T-helper 17 cell (primary cell): ENCODE measurements around the gene CST8. TPM values are rescaled to one million over a fixed set of nuclear protein-coding genes. Genes with fewer than 3 reads are reported as not detected.

Source experiments
- ATAC-seq: fragments of 150-1000 bp; cut with Tn5 transposase; 2 replicates; pipeline ENCODE4 v1.10.0; 2021; ENCODE audit warnings: mild to moderate bottlenecking, moderate library complexity
- DNase-seq, 3 donors: peaks; one replicate each; pipeline versions ENCODE4 v3.0.0 to v3.0.0-alpha.2; 2020 to 2021
- H3K9me3 ChIP-seq: one replicate; pipeline ENCODE4 v1.7.0; 2013; ENCODE audit warnings: low read length, mild to moderate bottlenecking; ENCODE audit not compliant: control insufficient read depth, poor library complexity, severe bottlenecking
- H3K27ac Mint-ChIP-seq: one replicate; pipeline ENCODE4 v1.8.0; 2022; ENCODE audit warnings: mild to moderate bottlenecking, moderate library complexity, mixed read lengths
- H3K27me3 Mint-ChIP-seq: one replicate; pipeline ENCODE4 v1.8.0; 2022; ENCODE audit warnings: mixed read lengths
- H3K36me3 Mint-ChIP-seq: one replicate; pipeline ENCODE4 v1.8.0; 2022; ENCODE audit warnings: low read depth, mixed read lengths
- H3K4me1 Mint-ChIP-seq: one replicate; pipeline ENCODE4 v1.8.0; 2022; ENCODE audit warnings: mild to moderate bottlenecking, mixed read lengths
- H3K4me3 Mint-ChIP-seq: one replicate; pipeline ENCODE4 v1.8.0; 2022; ENCODE audit warnings: mild to moderate bottlenecking, moderate library complexity, mixed read lengths
- total RNA-seq, 4 donors: library from RNA in 2 of 4; stranded (reverse) in 2 of 4; gene quantifications; one replicate each; pipeline ENCODE4 v1.2.3 and lab custom pipeline; 2022 to 2026

CST8 gene
- total RNA-seq, 2 donors from 2014 or later: not detected

GRCh38 chr20:23488470-23488869 is 2.4 kb upstream of the CST8 start:
- Mint-ChIP-seq H3K4me1 (no peaks in the 10 kb centered on the region), H3K4me3 (no peak overlapping the region), H3K27ac (no peak overlapping the region), H3K36me3 (no peaks in the 10 kb centered on the region), H3K27me3 (peaks cover 4% of the 10 kb centered on the region)
- no peak for DNase-seq
- H3K9me3 ChIP-seq: no peaks in the 10 kb centered on the region
- ATAC-seq: no peak

DNA sequence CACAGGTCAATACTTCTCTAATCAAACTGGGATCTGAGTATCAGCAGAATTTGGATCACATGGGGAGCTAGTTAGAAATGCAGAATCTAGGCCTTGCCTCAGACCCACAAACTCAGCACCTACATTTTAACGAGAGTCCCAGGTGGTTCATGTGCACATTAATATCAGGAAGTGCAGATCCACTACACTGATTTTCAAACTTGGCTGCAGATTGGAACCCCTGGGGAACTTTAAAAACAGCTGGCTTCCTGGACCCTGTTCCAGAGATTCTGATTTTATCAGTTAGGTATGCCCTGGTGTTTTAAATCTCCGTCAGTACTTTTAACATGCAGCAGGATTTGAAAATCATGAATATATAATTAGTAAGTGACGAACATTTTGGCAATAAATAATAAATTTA is 1.9 kb upstream of the CST8 start:
- Mint-ChIP-seq H3K36me3 (no peaks in the 10 kb centered on the region), H3K4me1 (no peaks in the 10 kb centered on the region), H3K27me3 (peaks cover 3% of the 10 kb centered on the region), H3K4me3 (no peak overlapping the region), H3K27ac (no peak overlapping the region)
- H3K9me3 ChIP-seq: no peaks in the 10 kb centered on the region
- ATAC-seq: no peak
- DNase-seq: no peak

GRCh38 chr20:23492292-23492691 is 1.4 kb downstream of the CST8 start:
- Mint-ChIP-seq H3K27ac (no peak overlapping the region), H3K27me3 (no peaks in the 10 kb centered on the region), H3K4me1 (no peaks in the 10 kb centered on the region), H3K36me3 (no peaks in the 10 kb centered on the region), H3K4me3 (no peak overlapping the region)
- H3K9me3 ChIP-seq: no peaks in the 10 kb centered on the region
- DNase-seq (no peak), ATAC-seq (no peak)

DNA sequence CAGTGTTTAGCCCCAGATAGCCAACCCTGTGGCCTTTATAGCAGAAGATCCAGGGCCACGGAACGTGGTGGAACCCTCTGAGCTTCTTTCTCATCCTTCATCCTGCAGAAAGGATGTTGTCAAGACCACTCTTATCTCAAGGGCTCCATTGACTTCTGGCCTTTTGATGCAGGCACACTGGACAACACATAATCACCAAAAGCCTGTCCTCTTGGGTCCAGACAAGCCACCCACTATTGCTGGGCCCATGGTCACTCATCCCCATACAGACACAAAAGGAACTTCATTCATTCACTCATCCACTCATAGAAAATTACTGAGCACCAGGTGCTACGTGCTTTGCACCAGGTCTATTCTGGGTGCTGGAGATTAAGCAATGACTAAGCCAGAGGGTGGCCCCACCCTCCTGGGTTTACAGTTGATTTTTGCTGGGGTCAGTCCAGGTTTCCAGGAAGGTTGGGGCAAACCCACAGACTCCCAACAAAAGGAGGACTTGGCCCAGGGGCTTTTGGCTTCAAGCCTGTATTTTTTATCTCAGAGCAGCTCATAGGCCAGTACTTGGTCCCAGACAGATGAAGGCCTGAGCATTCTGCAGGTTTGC is 2.4 kb downstream of the CST8 start:
- Mint-ChIP-seq H3K27ac (no peak overlapping the region), H3K27me3 (no peaks in the 10 kb centered on the region), H3K36me3 (no peaks in the 10 kb centered on the region), H3K4me1 (no peaks in the 10 kb centered on the region), H3K4me3 (no peak overlapping the region)
- H3K9me3 ChIP-seq: no peaks in the 10 kb centered on the region
- ATAC-seq: no peak
- DNase-seq: no peak

DNA sequence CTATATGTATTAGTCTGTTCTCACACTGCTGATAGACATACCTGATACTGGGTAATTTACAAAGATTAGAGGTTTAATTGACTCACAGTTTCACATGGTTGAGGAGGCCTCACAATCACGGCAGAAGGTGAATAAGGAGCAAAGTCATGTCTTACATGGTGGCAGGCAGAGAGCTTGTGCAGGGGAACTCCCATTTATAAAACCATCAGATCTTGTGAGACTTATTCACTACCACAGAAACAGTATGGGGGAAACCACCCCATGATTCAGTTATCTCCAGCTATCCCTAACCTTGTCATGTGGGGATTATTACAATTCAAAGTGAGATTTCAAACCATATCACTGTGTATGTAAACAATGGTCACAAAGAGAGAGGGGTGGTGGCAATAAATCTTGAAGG is 6.6 kb downstream of the CST8 start:
- Mint-ChIP-seq H3K27me3 (peaks cover 24% of the 10 kb centered on the region), H3K36me3 (no peaks in the 10 kb centered on the region), H3K4me3 (no peak overlapping the region), H3K4me1 (no peaks in the 10 kb centered on the region), H3K27ac (no peak overlapping the region)
- DNase-seq (no peak), ATAC-seq (no peak)
- no peaks in the 10 kb centered on the region for H3K9me3 ChIP-seq

DNA sequence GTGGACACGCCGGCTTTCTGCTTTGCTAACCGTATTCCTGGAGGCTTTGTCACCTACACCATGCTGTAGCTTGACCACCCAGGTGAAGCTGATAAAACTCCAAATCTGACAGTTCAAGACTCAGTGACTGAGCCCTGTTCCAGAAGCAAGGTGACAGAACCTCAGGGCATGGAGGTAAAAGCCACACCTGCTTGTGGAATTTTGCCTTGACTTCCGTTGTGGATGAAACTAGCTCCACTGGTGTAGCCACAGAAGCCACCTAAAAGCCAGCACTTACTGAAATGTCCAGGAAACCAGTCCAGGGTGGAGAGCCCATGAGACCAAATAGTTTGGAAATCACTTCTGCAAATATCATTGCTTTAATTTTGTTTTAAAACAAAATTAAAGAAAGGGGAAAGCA is 11.0 kb downstream of the CST8 start:
- no peaks in the 10 kb centered on the region for H3K9me3 ChIP-seq
- Mint-ChIP-seq H3K27me3 (peaks cover 24% of the 10 kb centered on the region), H3K36me3 (no peaks in the 10 kb centered on the region), H3K4me1 (no peaks in the 10 kb centered on the region), H3K27ac (no peak overlapping the region), H3K4me3 (no peak overlapping the region)
- no peak for ATAC-seq
- DNase-seq: no peak

DNA sequence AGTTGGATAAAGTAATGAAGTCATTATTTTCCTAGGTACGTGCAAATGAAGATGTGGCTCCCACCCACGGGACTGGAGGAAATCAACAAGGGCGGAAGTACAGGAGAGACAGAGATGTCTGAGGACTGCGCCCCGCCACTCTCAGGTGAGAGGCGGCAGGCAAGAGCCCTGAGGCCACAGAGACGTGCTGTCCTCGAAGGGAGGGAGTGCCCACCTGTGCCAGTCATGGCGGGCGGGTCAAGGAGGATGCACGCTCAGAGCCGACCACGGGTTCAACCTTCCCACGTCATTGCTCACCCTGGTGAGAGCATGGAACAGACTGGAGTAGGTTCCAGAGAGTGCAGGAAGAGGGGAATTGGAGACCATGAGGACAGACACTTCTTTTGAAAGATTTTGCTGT is 12.7 kb downstream of the CST8 start:
- ATAC-seq: no peak
- Mint-ChIP-seq H3K4me1 (peaks cover under 1% of the 10 kb centered on the region), H3K4me3 (no peak overlapping the region)

DNA sequence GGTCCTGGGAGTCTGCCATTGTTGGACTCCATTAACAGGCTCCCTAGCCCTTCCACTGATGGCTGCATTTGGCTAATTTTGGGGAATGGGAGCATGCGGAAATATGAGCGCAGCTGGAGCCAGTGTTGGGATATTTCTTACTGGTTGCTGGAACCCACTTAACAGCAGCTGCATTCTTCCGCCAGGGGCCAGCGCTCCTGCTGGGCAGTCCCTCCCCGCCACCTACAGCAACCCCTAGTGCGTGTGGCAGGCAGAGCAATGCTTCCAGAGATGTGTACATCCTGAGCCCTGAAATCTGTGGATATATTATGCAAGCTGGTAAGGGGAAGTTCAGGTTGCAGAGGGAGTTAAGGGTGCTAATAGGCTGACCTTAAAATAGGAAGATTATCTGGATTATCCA is 16.4 kb downstream of the CST8 start:
- peaks cover 3% of the 10 kb centered on the region for H3K4me1 Mint-ChIP-seq
- DNase-seq: no peak

More for the DNA sequence above, 12.7 kb downstream of the CST8 start:
- DNase-seq: no peak
- Mint-ChIP-seq H3K27ac (no peak overlapping the region), H3K27me3 (peaks cover 31% of the 10 kb centered on the region), H3K36me3 (no peaks in the 10 kb centered on the region)
- H3K9me3 ChIP-seq: no peaks in the 10 kb centered on the region

DNA sequence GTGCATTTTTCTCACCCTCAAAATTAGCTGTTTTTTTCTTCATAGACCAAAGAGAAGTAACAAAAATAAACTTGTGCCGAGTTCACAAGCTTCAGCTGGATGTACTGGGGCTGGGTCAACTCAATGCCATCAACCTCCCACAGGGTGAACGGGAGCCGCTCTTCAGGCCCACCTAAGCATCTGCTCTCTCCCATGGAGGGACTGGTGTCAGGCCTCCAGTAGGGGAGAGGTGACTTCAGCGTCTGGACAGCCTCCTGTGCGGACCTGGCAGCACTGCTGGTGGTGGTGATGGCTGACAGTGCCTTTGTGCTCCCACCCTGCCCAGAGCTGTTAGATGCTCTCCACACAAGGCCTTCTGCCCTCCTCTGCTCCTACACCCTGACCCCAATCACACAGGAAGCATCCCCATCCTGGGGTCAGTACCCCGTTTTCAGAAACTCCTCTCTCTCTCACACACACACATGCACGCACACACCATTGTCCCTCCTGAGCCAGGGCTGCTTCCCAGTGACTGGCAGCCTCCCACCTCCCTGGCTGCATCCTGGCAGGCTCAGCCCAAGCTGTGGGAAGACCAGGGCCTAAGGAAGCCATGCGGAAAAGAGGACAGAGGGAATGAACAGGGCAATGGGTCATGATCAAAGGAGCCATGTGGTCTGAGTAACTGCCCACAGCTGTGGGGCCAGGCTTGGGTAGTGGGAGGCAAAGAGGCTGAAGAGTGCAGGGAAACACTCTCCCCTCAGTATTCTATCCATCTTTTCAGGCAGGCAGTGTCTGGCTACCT is 17.7 kb downstream of the CST8 start:
- DNase-seq (no peak), ATAC-seq (no peak)
- no peaks in the 10 kb centered on the region for H3K36me3 Mint-ChIP-seq
- H3K4me1 Mint-ChIP-seq: peaks cover 3% of the 10 kb centered on the region
- no peak overlapping the region for H3K4me3 Mint-ChIP-seq
- no peak overlapping the region for H3K27ac Mint-ChIP-seq
- H3K9me3 ChIP-seq: no peaks in the 10 kb centered on the region
- H3K27me3 Mint-ChIP-seq: peaks cover 24% of the 10 kb centered on the region

More for the DNA sequence above, 16.4 kb downstream of the CST8 start:
- Mint-ChIP-seq H3K36me3 (no peaks in the 10 kb centered on the region), H3K27me3 (peaks cover 22% of the 10 kb centered on the region), H3K27ac (no peak overlapping the region), H3K4me3 (no peak overlapping the region)
- ATAC-seq: no peak
- H3K9me3 ChIP-seq: no peaks in the 10 kb centered on the region

DNA sequence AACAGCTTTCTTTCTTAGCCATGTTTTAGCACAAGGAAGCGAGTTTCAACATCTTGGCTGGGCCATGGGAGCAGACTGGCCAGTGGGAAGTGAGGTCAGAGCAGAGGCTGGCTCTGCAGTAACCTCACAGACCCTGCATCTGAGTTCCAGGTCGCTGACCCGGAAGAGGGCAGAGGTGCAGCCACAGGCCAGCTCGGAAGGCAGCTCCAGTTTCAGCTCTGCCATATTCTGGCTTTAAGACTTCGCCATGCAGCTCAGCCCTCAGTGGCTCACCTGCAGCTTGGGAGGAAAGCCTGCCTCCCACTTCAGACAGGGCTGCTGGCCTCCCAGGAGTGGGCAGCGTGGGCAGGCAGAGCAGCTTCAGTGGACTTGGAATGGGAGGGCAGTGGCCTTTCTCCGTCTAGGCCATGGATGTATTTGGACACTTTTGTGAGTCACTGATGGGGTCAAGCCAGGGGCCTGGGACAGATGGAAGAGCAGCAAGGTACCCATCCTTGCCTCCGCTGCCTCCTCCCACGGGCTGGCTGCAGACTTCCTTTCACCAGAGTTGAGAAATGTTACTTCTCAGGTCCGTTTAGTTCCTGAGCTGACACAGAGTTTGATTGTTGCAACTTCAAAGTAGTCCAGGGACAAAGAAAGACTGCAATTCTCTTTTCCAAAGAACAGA is 18.5 kb downstream of the CST8 start:
- H3K9me3 ChIP-seq: no peaks in the 10 kb centered on the region
- DNase-seq (no peak), ATAC-seq (no peak)
- H3K27ac Mint-ChIP-seq: no peak overlapping the region
- no peaks in the 10 kb centered on the region for H3K36me3 Mint-ChIP-seq
- peaks cover 24% of the 10 kb centered on the region for H3K27me3 Mint-ChIP-seq
- H3K4me1 Mint-ChIP-seq: peaks cover 3% of the 10 kb centered on the region
- no peak overlapping the region for H3K4me3 Mint-ChIP-seq

GRCh38 chr20:23510000-23510590 is 19.2 kb downstream of the CST8 start:
- no peaks in the 10 kb centered on the region for H3K36me3 Mint-ChIP-seq
- no peaks in the 10 kb centered on the region for H3K9me3 ChIP-seq
- DNase-seq (no peak), ATAC-seq (no peak)
- H3K4me3 Mint-ChIP-seq: no peak overlapping the region
- no peak overlapping the region for H3K27ac Mint-ChIP-seq
- peaks cover 3% of the 10 kb centered on the region for H3K4me1 Mint-ChIP-seq
- H3K27me3 Mint-ChIP-seq: peaks cover 28% of the 10 kb centered on the region

DNA sequence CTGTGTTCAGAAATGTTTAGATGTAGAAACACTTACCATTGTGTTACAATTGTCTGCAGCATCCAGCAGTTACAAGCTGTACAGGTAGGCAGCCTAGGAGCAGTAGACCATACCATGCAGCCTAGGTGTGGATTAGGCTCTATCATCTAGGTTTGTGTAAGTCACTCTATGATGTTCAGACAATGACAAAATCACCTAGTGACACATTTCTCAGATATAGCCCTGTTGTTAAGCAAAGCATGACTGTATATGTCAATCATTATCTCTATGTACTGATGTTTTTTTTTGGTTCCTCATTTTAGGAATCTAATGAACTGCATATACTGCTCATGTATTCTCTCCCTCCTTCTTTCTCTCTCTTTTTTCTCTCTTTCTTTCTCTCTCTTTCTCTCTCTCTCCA is 22.2 kb downstream of the CST8 start:
- peaks cover 31% of the 10 kb centered on the region for H3K27me3 Mint-ChIP-seq
- H3K4me3 Mint-ChIP-seq: no peak overlapping the region
- DNase-seq (no peak), ATAC-seq (no peak)
- no peaks in the 10 kb centered on the region for H3K36me3 Mint-ChIP-seq
- H3K27ac Mint-ChIP-seq: no peak overlapping the region
- H3K4me1 Mint-ChIP-seq: peaks cover 3% of the 10 kb centered on the region
- H3K9me3 ChIP-seq: no peaks in the 10 kb centered on the region

DNA sequence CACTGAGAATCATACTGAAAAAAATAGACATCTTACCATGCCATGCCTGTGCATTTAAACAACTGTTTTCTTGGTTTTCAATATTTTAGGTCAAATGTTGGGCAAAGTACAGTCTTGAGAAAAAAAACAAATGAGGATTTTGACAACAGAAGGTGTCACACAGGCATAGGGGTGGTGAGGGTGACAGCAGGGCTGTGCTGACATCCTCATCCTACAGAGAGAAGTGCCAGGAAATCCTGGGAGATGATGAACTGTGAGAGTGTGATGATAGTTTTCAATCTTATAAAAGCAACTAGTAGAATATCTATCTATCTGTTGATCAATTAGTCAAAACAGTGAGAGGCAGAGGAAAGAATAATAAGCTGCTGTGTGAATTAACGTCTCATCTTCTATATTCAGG is 23.9 kb downstream of the CST8 start:
- no peak for DNase-seq
- Mint-ChIP-seq H3K4me1 (no peaks in the 10 kb centered on the region), H3K27ac (no peak overlapping the region), H3K4me3 (no peak overlapping the region), H3K36me3 (no peaks in the 10 kb centered on the region), H3K27me3 (peaks cover 33% of the 10 kb centered on the region)
- ATAC-seq: no peak
- H3K9me3 ChIP-seq: no peaks in the 10 kb centered on the region
